Measurements from ENCODE around the gene CEP83.

DNA sequence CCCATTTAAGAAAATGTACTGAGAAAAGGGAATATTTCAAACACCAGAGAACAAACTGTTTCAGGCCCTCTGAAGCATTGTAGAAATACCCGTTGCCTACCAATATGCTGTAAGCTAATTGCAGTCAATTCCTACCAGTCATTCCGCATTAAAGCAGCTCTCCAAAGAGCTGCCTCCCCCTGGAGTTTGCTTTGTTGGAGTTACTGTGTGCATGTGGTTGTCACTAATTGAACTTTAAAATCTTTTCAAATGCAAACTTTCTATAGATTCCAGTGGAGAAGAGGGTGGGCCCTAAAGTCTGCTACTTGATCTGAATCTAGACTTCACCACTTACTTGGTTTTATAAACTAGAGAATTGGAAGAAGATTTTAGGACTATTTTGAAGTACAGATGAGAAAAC, 198.5 kb downstream of the CEP83 start:
- TF ChIP-seq, protein P1, sequence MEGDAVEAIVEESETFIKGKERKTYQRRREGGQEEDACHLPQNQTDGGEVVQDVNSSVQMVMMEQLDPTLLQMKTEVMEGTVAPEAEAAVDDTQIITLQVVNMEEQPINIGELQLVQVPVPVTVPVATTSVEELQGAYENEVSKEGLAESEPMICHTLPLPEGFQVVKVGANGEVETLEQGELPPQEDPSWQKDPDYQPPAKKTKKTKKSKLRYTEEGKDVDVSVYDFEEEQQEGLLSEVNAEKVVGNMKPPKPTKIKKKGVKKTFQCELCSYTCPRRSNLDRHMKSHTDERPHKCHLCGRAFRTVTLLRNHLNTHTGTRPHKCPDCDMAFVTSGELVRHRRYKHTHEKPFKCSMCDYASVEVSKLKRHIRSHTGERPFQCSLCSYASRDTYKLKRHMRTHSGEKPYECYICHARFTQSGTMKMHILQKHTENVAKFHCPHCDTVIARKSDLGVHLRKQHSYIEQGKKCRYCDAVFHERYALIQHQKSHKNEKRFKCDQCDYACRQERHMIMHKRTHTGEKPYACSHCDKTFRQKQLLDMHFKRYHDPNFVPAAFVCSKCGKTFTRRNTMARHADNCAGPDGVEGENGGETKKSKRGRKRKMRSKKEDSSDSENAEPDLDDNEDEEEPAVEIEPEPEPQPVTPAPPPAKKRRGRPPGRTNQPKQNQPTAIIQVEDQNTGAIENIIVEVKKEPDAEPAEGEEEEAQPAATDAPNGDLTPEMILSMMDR (IDR thresholded peaks at IDR 0.05), result no peak
- TF ChIP-seq POLR2AphosphoS5 (IDR thresholded peaks at IDR 0.05; ENCODE audit: insufficient read depth in 1 of 2, low read depth in 1 of 2), result no peak

Data from vagina (tissue), 2 donors.